H1 (cell line): ENCODE results near the gene RTN4IP1. TPM values are rescaled to one million over a fixed set of nuclear protein-coding genes. Genes with fewer than 3 reads are reported as not detected.
A peak's percentile ranks its signal among the peaks of the same experiment; 100 is the strongest.

ENCODE experiments used
- CTCF ChIA-PET: fragments of 300-600 bp; sonication (Branson Sonifier 250); formaldehyde crosslinking; loops from one replicate; lab custom pipeline; 2021; ENCODE audit not compliant: partially characterized antibody; lab: Charles Lee
- POLR2A ChIA-PET: fragments of 300-600 bp; sonication (Branson Sonifier 250); formaldehyde crosslinking; loops from one replicate; lab custom pipeline; 2021; ENCODE audit warnings: inconsistent platforms; ENCODE audit not compliant: partially characterized antibody; lab: Charles Lee
- DNase-seq, 2 experiments: peaks; one replicate each; pipeline versions ENCODE4 v3.0.0 to v3.0.0-alpha.2; 2010 to 2022; ENCODE audit warnings: low spot score in 2 of 2, low read depth in 1 of 2, mixed read lengths in 1 of 2
- FAIRE-seq: peaks from 2 replicates; lab custom pipeline; 2011; peaks lifted over from hg19 to GRCh38; lab: Jason Lieb, UNC
- H2AFZ ChIP-seq: 2 replicates; pipeline ENCODE4 v1.8.1; 2012; ENCODE audit warnings: low read length, inconsistent platforms
- H2AK5ac ChIP-seq: 2 replicates; pipeline ENCODE4 v1.6.1; 2013; ENCODE audit warnings: low read depth, low read length
- H2BK120ac ChIP-seq: replicated peaks from 2 replicates; pipeline ENCODE3; 2013; ENCODE audit warnings: low read depth, low read length, inconsistent platforms
- H2BK12ac ChIP-seq: 2 replicates; pipeline ENCODE4 v1.6.1; 2013; ENCODE audit warnings: low read depth, low read length
- H2BK15ac ChIP-seq: 2 replicates; pipeline ENCODE4 v1.6.1; 2013; ENCODE audit warnings: low read length
- H2BK20ac ChIP-seq: 2 replicates; pipeline ENCODE4 v1.6.1; 2013; ENCODE audit warnings: low read length
- H2BK5ac ChIP-seq: 2 replicates; pipeline ENCODE4 v1.6.1; 2013; ENCODE audit warnings: low read depth, low read length
- H3K14ac ChIP-seq: 2 replicates; pipeline ENCODE4 v1.6.1; 2013; ENCODE audit warnings: inconsistent platforms; ENCODE audit not compliant: insufficient read length
- H3K18ac ChIP-seq: 2 replicates; pipeline ENCODE4 v1.6.1; 2013; ENCODE audit warnings: low read length; ENCODE audit errors: extremely low read depth
- H3K23ac ChIP-seq: 2 replicates; pipeline ENCODE4 v1.6.1; 2013; ENCODE audit warnings: inconsistent platforms; ENCODE audit not compliant: insufficient read length
- H3K23me2 ChIP-seq: 2 replicates; pipeline ENCODE4 v1.6.1; 2013; ENCODE audit warnings: low read depth, low read length
- H3K27ac ChIP-seq: 2 replicates; pipeline ENCODE4 v1.6.1; 2011; ENCODE audit warnings: low read depth, low read length, inconsistent platforms
- H3K27me3 ChIP-seq, 4 experiments: replicated peaks in 1 of 4; 1 replicate in 1 of 4; 2 replicates in 3 of 4; pipeline versions ENCODE4 v1.6.1 to v1.8.1; 2011 to 2013; ENCODE audit warnings: low read length in 3 of 4, mild to moderate bottlenecking in 3 of 4, inconsistent platforms in 2 of 4, mixed read lengths in 2 of 4, moderate library complexity in 1 of 4; ENCODE audit not compliant: control insufficient read depth in 3 of 4, insufficient read depth in 3 of 4; ENCODE audit errors: extremely low read depth in 1 of 4
- H3K36me3 ChIP-seq, 4 experiments: 2 replicates each; pipeline versions ENCODE4 v1.6.1 to v1.8.1; 2011 to 2013; ENCODE audit warnings: mild to moderate bottlenecking in 4 of 4, low read length in 3 of 4, moderate library complexity in 2 of 4, control low read depth in 1 of 4, inconsistent platforms in 1 of 4; ENCODE audit not compliant: insufficient read depth in 4 of 4, control insufficient read depth in 2 of 4
- H3K4ac ChIP-seq: replicated peaks from 2 replicates; pipeline ENCODE3; 2013; ENCODE audit warnings: low read length, low read depth, mixed read lengths, inconsistent platforms; ENCODE audit not compliant: insufficient read length
- H3K4me1 ChIP-seq, 4 experiments: replicated peaks in 1 of 4; 1 replicate in 1 of 4; 2 replicates in 3 of 4; pipeline versions ENCODE4 v1.6.1 to v1.8.1; 2011 to 2013; ENCODE audit warnings: low read length in 3 of 4, inconsistent platforms in 2 of 4, mixed read lengths in 1 of 4; ENCODE audit not compliant: insufficient read depth in 4 of 4, control insufficient read depth in 3 of 4
- H3K4me2 ChIP-seq, 2 experiments: 2 replicates each; pipeline versions ENCODE4 v1.6.1 to v1.8.1; 2011 to 2013; ENCODE audit warnings: low read depth in 2 of 2, low read length in 2 of 2, control low read depth in 1 of 2, inconsistent platforms in 1 of 2, mild to moderate bottlenecking in 1 of 2; ENCODE audit not compliant: insufficient read depth in 1 of 2
- H3K4me3 ChIP-seq, 4 experiments: fragments of 200-600, 300-600 bp in 1 of 4; sonication (generic), shearing (Covaris generic), sonication (Bioruptor Twin) in 1 of 4; 2 replicates each; pipeline versions ENCODE4 v1.5.1 to v1.8.1; 2011 to 2016; ENCODE audit warnings: low read length in 4 of 4, low read depth in 3 of 4, control low read depth in 2 of 4, inconsistent platforms in 2 of 4, mild to moderate bottlenecking in 2 of 4, mixed read lengths in 1 of 4, moderate library complexity in 1 of 4; ENCODE audit not compliant: insufficient read depth in 2 of 4; ENCODE audit errors: extremely low read depth in 1 of 4
- H3K56ac ChIP-seq: replicated peaks from 2 replicates; pipeline ENCODE3; 2013; ENCODE audit warnings: low read depth, mild to moderate bottlenecking, mixed read lengths, low read length, inconsistent platforms; ENCODE audit not compliant: insufficient read length
- H3K79me1 ChIP-seq: 2 replicates; pipeline ENCODE4 v1.6.1; 2013; ENCODE audit warnings: low read depth, low read length, control low read depth
- H3K79me2 ChIP-seq, 2 experiments: 2 replicates each; pipeline versions ENCODE4 v1.6.1 to v1.8.1; 2012 to 2013; ENCODE audit warnings: low read length in 2 of 2, mild to moderate bottlenecking in 2 of 2, inconsistent platforms in 1 of 2; ENCODE audit not compliant: insufficient read depth in 2 of 2, control insufficient read depth in 1 of 2
- H3K9ac ChIP-seq, 4 experiments: replicated peaks in 1 of 4; 1 replicate in 1 of 4; 2 replicates in 3 of 4; pipeline versions ENCODE4 v1.6.1 to v1.8.1; 2011 to 2013; ENCODE audit warnings: low read depth in 3 of 4, low read length in 3 of 4, control low read depth in 2 of 4, mild to moderate bottlenecking in 2 of 4, moderate library complexity in 2 of 4, inconsistent platforms in 1 of 4; ENCODE audit errors: extremely low read depth in 1 of 4
- H3K9me3 ChIP-seq, 2 experiments: 2 replicates each; pipeline versions ENCODE4 v1.6.1 to v1.8.1; 2012 to 2013; ENCODE audit warnings: mild to moderate bottlenecking in 2 of 2, moderate library complexity in 2 of 2, control low read depth in 1 of 2, inconsistent platforms in 1 of 2, low read depth in 1 of 2, low read length in 1 of 2, mixed read lengths in 1 of 2; ENCODE audit not compliant: insufficient read depth in 2 of 2
- H4K20me1 ChIP-seq, 2 experiments: replicated peaks in 1 of 2; 2 replicates each; pipeline versions ENCODE3 to v1.8.1; 2011 to 2013; ENCODE audit warnings: inconsistent platforms in 2 of 2, low read length in 2 of 2, mild to moderate bottlenecking in 1 of 2; ENCODE audit not compliant: insufficient read depth in 2 of 2, control insufficient read depth in 1 of 2
- H4K5ac ChIP-seq: 2 replicates; pipeline ENCODE4 v1.6.1; 2013; ENCODE audit warnings: low read length, low read depth, mixed read lengths, inconsistent platforms; ENCODE audit not compliant: insufficient read length
- H4K8ac ChIP-seq: 2 replicates; pipeline ENCODE4 v1.8.0; 2013; ENCODE audit warnings: mild to moderate bottlenecking, moderate library complexity, low read length, inconsistent platforms; ENCODE audit not compliant: insufficient read depth; ENCODE audit errors: extremely low read depth
- H4K91ac ChIP-seq: replicated peaks from 2 replicates; pipeline ENCODE3; 2013; ENCODE audit warnings: low read length, mixed read lengths, inconsistent platforms; ENCODE audit not compliant: insufficient read length
- ATF3 ChIP-seq: IDR thresholded peaks from 2 replicates; pipeline ENCODE4 v1.6.1; 2011; ENCODE audit warnings: low read depth, mild to moderate bottlenecking, low read length; ENCODE audit not compliant: insufficient read depth
- SP2 ChIP-seq: IDR thresholded peaks from 2 replicates; pipeline ENCODE4 v1.6.1; 2012; ENCODE audit warnings: mild to moderate bottlenecking, low read length, inconsistent platforms
- WGBS, 2 experiments: shearing (Covaris generic) in 1 of 2; methylation state at CpG; one replicate each; pipeline versions ENCODE4 v1.1.6 to v1.1.7; 2013 to 2015; ENCODE audit warnings: low lambda C conversion rate in 2 of 2, mixed read lengths in 2 of 2, inconsistent platforms in 1 of 2, low coverage in 1 of 2, missing lambda C conversion rate in 1 of 2; ENCODE audit not compliant: insufficient replicate concordance in 2 of 2, insufficient coverage in 1 of 2, insufficient read length in 1 of 2; ENCODE audit errors: extremely low coverage in 1 of 2, missing lambda C conversion rate in 1 of 2; 5-methylcytosine and 5-hydroxymethylcytosine counted together
- polyA plus RNA-seq, 7 experiments: library from polyadenylated mRNA; depleted of rRNA in 3 of 7; stranded (reverse) in 5 of 7; unstranded in 2 of 7; fragments of >200 nt in 5 of 7; fragments of 200-250 nt in 2 of 7; gene quantifications; 1 replicate in 5 of 7; 2 replicates in 1 of 7; 4 replicates in 1 of 7; pipeline versions ENCODE4 v1.2.1 to v1.2.3, GENCODE V29; 2011 to 2013; ENCODE audit warnings: missing spikeins in 2 of 7, mixed read lengths in 2 of 7
- total RNA-seq: library from RNA; stranded (reverse); fragmentation: NEBNext Ultra II Directional; extraction: Animal tissue kit (Norgen Biotek cat#: 25700); gene quantifications from 2 replicates; pipeline ENCODE4 v1.2.1, GENCODE V29; 2021

Gene RTN4IP1
- total and polyA plus RNA-seq, 2 of the 8 experiments (the other 6 are each of a cell fraction or from before 2014, with no cell fraction given), result 14.6 to 19.5 TPM

- CTCF ChIA-PET, result interaction anchor here (0.7 to 1.3 kb wide), 4 partner anchors 97 to 439 kb away, joined by 3 to 5 read pairs (median 3); no protein-coding TSS in a partner anchor
- no peaks in the 10 kb centered on the region; the same call in 1 of the 2 replicates for H3K23me2 ChIP-seq
- H3K4me2 ChIP-seq, result no peak overlapping the region
- no peak overlapping the region for H4K8ac ChIP-seq
- FAIRE-seq (no peak), DNase-seq (no peak)
- no peak overlapping the region for H3K14ac ChIP-seq
- no peak overlapping the region for H2AFZ ChIP-seq
- peaks cover 14% of the 10 kb centered on the region; the same call in 1 of the 2 replicates for H3K79me1 ChIP-seq
- no peak for TF ChIP-seq SP2
- TF ChIP-seq ATF3, result no peak
- no peak overlapping the region for H2BK12ac ChIP-seq
- no peak overlapping the region for H2BK20ac ChIP-seq
- H2AK5ac ChIP-seq, result no peak overlapping the region
- H4K5ac ChIP-seq, result no peak overlapping the region
- peaks cover 2 to 41% (median 12%) of the 10 kb centered on the region in 4 experiments; a peak in 7 of 8 replicates for H3K36me3 ChIP-seq
- H3K27me3 ChIP-seq, result no peaks in the 10 kb centered on the region
- H2BK120ac ChIP-seq, result no peak overlapping the region
- H3K9me3 ChIP-seq, result no peaks in the 10 kb centered on the region
- H3K79me2 ChIP-seq, result peaks cover 4 to 52% of the 10 kb centered on the region in 2 experiments; a peak in 3 of 4 replicates
- no peak overlapping the region for H2BK15ac ChIP-seq
- H2BK5ac ChIP-seq, result no peak overlapping the region
- WGBS, 2 experiments, result 81% methylated on average over 4 of the region's 4 CpGs; no CpG with 5 or more reads in 1 of the 2 experiments
- H4K20me1 ChIP-seq, result peaks cover 1 to 2% of the 10 kb centered on the region in 2 experiments
- POLR2A ChIA-PET, result interaction anchor here (1.5 kb wide), 1 partner anchor 9 kb away, joined by 5 read pairs; no protein-coding TSS in a partner anchor
- H3K23ac ChIP-seq, result no peak overlapping the region
- peaks cover 0 to 4% (median 0%) of the 10 kb centered on the region in 4 experiments; a peak in 2 of 7 replicates for H3K4me1 ChIP-seq
- H3K56ac ChIP-seq, result no peak overlapping the region
- no peak overlapping the region; the same call in 1 of the 2 replicates for H3K18ac ChIP-seq
- no peak overlapping the region for H3K4ac ChIP-seq
- H3K9ac ChIP-seq, result no peak overlapping the region
- H4K91ac ChIP-seq, result peak overlapping the region; percentile 38
- H3K27ac ChIP-seq, result 0 out of 2 replicates have a peak overlapping the region, but pooled peaks have one; percentile 10
- H3K4me3 ChIP-seq, result no peak overlapping the region
Measured at GRCh38 chr6:106639812-106640211, 10.5 kb upstream of the RTN4IP1 start.
